Tibial nerve (tissue), 4 donors: ENCODE measurements around the gene MYO5C. TPM values are rescaled to one million over a fixed set of nuclear protein-coding genes. Genes with fewer than 3 reads are reported as not detected.

Source experiments
- DNase-seq, 2 donors: peaks; one replicate each; pipeline ENCODE4 v3.0.0-alpha.2; 2019; ENCODE audit warnings: low spot score in 2 of 2
- H3K27ac ChIP-seq, 4 donors: fragments of 200-600 bp; sonication (generic) in 3 of 4; one replicate each; pipeline ENCODE4 v1.5.1; 2017 to 2019; ENCODE audit warnings: mild to moderate bottlenecking in 1 of 4
- H3K27me3 ChIP-seq, 2 donors: fragments of 200-600 bp; sonication (generic) in 1 of 2; one replicate each; pipeline versions ENCODE4 v1.5.1 to v1.6.0; 2017 to 2019
- H3K36me3 ChIP-seq, 3 donors: fragments of 200-600 bp; sonication (generic); one replicate each; pipeline ENCODE4 v1.5.1; 2018 to 2019
- H3K4me1 ChIP-seq, 4 donors: fragments of 200-600 bp; sonication (generic) in 3 of 4; one replicate each; pipeline ENCODE4 v1.5.1; 2017 to 2019
- H3K4me3 ChIP-seq, 4 donors: fragments of 200-600 bp; sonication (generic) in 3 of 4; one replicate each; pipeline ENCODE4 v1.5.1; 2017 to 2019; ENCODE audit warnings: mild to moderate bottlenecking in 1 of 4, moderate library complexity in 1 of 4
- H3K9me3 ChIP-seq, 4 donors: fragments of 200-600 bp; sonication (generic) in 3 of 4; one replicate each; pipeline ENCODE4 v1.5.1; 2017 to 2019
- EP300 ChIP-seq, 2 donors: sonication (generic); formaldehyde crosslinking; IDR thresholded peaks; one replicate each; pipeline ENCODE4 v1.6.1; 2017; ENCODE audit warnings: antibody characterized with exemption in 2 of 2, mild to moderate bottlenecking in 1 of 2
- POLR2A ChIP-seq, 2 donors: fragments of 450-650 bp; IDR thresholded peaks; one replicate each; pipeline ENCODE4 v1.6.1; 2017; ENCODE audit warnings: antibody characterized with exemption in 2 of 2, mild to moderate bottlenecking in 2 of 2, moderate library complexity in 2 of 2
- WGBS, 2 donors: methylation state at CpG; one replicate each; pipeline ENCODE4 v1.1.5; 2018; 5-methylcytosine and 5-hydroxymethylcytosine counted together
- total RNA-seq, 4 donors: library from RNA; depleted of rRNA; stranded (reverse); fragments of >200 nt; gene quantifications; one replicate each; pipeline ENCODE4 v1.1.0, GENCODE V29; 2016
- TF ChIP-seq, protein P1 (sequence below), 5 experiments: fragments of 200-600 bp in 3 of 5; fragments of 450-650 bp in 2 of 5; sonication (generic) in 3 of 5; IDR thresholded peaks; one replicate each; pipeline ENCODE4 v1.5.1; 2016 to 2019; ENCODE audit warnings: antibody characterized with exemption in 5 of 5, mild to moderate bottlenecking in 3 of 5, moderate library complexity in 2 of 5

MYO5C gene
- total RNA-seq, 4 donors from 2014 or later = 9.8 to 39.3 (median 12.6) TPM

DNA sequence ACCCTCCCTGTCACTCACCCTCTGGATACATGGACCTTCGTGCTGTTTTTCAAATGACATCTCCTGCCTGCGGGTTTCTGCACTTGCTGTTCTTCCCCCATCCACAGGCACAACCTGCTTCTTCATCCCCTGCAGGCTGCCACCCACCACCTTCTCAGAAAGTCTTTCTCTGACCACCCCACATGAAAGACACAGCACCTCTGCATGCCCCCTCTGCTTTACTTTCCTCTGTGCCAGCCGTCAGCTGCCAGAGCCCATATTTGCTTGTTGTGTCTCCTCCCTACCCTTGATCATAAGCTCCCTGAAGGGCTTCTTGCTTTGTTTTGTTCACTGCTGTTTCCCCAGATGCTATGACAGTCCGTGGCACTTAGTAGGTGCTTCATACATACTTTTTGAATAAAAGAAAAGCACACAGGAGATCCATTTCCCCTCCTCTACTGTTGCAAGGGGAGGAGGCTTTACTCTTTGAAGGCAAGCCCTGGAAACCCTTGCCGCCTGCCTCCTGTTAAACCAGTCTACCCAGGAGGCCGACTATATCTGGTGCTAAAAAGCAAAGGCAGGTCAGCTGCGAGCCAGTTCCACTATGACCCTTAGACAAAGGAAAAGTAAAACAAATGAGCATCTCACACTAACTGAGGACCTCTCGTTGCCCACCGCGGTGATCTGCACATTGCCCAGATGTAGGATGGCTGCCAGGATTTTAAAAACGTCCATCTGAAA is 31.9 kb downstream of the MYO5C start:
- no peaks in the 10 kb centered on the region for H3K9me3 ChIP-seq
- H3K4me3 ChIP-seq = no peak overlapping the region
- peaks cover 0 to 21% (median 10%) of the 10 kb centered on the region in 4 donors for H3K4me1 ChIP-seq
- TF ChIP-seq EP300 (IDR thresholded peaks at IDR 0.05) = no peak
- TF ChIP-seq, protein P1, sequence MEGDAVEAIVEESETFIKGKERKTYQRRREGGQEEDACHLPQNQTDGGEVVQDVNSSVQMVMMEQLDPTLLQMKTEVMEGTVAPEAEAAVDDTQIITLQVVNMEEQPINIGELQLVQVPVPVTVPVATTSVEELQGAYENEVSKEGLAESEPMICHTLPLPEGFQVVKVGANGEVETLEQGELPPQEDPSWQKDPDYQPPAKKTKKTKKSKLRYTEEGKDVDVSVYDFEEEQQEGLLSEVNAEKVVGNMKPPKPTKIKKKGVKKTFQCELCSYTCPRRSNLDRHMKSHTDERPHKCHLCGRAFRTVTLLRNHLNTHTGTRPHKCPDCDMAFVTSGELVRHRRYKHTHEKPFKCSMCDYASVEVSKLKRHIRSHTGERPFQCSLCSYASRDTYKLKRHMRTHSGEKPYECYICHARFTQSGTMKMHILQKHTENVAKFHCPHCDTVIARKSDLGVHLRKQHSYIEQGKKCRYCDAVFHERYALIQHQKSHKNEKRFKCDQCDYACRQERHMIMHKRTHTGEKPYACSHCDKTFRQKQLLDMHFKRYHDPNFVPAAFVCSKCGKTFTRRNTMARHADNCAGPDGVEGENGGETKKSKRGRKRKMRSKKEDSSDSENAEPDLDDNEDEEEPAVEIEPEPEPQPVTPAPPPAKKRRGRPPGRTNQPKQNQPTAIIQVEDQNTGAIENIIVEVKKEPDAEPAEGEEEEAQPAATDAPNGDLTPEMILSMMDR (IDR thresholded peaks at IDR 0.05) = no peak
- no peak for TF ChIP-seq POLR2A (IDR thresholded peaks at IDR 0.05)
- no peak for DNase-seq
- no peaks in the 10 kb centered on the region for H3K27me3 ChIP-seq
- H3K27ac ChIP-seq = peak overlapping the region in 1 of 4 donors; percentile 77
- H3K36me3 ChIP-seq = no peaks in the 10 kb centered on the region
- 80 to 85% methylated on average over 11 of the region's 11 CpGs for WGBS, 2 donors

DNA sequence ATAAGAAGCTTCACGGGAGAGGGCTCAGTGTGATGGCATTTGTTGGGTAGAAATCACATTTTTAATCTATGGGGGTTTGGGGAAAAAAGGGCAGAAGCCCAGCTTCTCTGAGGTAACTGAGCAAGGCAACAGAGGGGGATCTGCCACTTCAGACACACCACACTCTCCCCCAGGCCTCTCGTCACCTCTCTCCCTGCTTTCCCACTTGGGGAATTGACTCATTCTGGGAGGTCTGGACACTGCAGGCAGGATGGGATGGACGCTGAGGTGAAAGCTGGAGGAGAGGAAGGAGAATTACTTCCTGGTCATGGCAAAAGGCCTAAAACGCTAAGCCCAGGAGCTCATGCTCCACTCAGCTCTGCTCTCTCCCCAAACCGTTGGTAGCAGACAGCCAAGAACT is 33.2 kb downstream of the MYO5C start:
- H3K9me3 ChIP-seq = no peaks in the 10 kb centered on the region
- peak overlapping the region; percentile 48 to 77 (median 64) for H3K27ac ChIP-seq
- H3K4me1 ChIP-seq = peaks cover 0 to 21% (median 10%) of the 10 kb centered on the region in 4 donors
- no peaks in the 10 kb centered on the region for H3K36me3 ChIP-seq
- 60 to 73% methylated on average over 5 of the region's 5 CpGs for WGBS, 2 donors
- no peaks in the 10 kb centered on the region for H3K27me3 ChIP-seq
- no peak for DNase-seq
- H3K4me3 ChIP-seq = no peak overlapping the region
- no peak for TF ChIP-seq POLR2A (IDR thresholded peaks at IDR 0.05)
- TF ChIP-seq, protein P1 (IDR thresholded peaks at IDR 0.05) = no peak
- no peak for TF ChIP-seq EP300 (IDR thresholded peaks at IDR 0.05)

DNA sequence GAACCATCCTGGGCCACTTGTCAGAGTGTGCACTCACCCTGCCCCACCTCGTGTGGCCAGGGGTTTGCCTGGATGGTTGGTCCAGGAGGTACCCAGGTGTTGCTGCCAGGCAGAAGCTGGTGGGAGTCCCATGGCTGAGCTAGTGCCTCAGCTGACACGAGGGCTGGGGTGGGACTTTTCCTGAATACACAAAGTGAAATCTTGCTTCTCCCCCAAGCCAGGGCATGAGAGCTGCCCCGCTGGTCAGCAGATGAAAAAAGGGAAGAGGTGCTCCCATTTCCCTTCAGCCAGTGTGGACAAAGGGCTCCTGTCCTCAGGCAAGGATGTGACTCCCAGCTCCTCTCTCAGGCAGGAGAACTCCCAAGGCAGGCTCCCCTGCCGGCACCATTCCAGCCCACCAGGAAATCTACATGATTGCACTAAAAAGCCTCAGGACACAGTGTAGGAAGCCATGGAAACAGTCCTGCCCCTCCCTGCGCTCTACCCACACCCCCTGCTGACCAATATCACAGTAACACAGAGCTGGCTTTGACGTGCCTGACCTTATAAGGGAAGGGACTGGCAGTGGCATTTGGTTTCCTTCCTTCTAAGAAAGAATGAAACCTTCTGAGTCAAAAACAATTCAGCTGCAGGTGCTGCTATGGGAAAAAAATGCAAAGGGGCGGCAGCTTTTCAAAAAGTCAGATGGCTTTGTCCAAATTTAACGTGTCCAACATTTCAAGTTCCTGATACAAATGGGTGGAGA is 33.9 kb downstream of the MYO5C start:
- no peaks in the 10 kb centered on the region for H3K27me3 ChIP-seq
- H3K27ac ChIP-seq = peak overlapping the region; percentile 48 to 77 (median 64)
- H3K36me3 ChIP-seq = no peaks in the 10 kb centered on the region
- TF ChIP-seq POLR2A (IDR thresholded peaks at IDR 0.05) (no peak), EP300 (IDR thresholded peaks at IDR 0.05) (peak in 1 of 2 donors; percentile 60)
- TF ChIP-seq, protein P1 (IDR thresholded peaks at IDR 0.05) = peak in 2 of 5 experiments; percentile 25 to 36
- 18 to 24% methylated on average over 7 to 8 of the region's 8 CpGs for WGBS, 2 donors
- H3K4me1 ChIP-seq = peaks cover 0 to 23% (median 10%) of the 10 kb centered on the region in 4 donors
- H3K9me3 ChIP-seq = no peaks in the 10 kb centered on the region
- DNase-seq = peak; percentile 35 to 54
- no peak overlapping the region for H3K4me3 ChIP-seq

DNA sequence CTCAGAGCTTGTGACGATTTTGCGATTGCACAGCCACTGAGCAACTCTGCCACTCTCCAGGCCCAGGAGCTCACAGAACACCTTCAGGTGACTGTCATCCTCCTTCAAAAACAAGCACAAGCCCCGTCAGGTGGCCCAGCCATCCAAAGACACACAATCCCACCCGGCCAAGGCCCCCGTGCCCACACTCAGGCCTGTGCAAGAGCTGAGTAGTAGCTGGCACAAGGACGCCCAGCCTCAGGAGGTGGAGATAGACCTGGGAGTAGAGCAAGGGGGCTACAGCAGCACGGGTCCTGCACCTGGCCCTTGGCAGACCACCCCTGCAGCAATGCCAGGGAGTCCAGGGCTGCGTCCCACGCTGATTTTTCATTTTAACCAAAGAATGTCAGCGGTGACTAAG is 34.6 kb downstream of the MYO5C start:
- no peaks in the 10 kb centered on the region for H3K9me3 ChIP-seq
- peaks cover 0 to 29% (median 10%) of the 10 kb centered on the region in 4 donors for H3K4me1 ChIP-seq
- no peak for TF ChIP-seq POLR2A (IDR thresholded peaks at IDR 0.05)
- TF ChIP-seq, protein P1 (IDR thresholded peaks at IDR 0.05) = no peak
- no peak for TF ChIP-seq EP300 (IDR thresholded peaks at IDR 0.05)
- H3K4me3 ChIP-seq = no peak overlapping the region
- H3K36me3 ChIP-seq = no peaks in the 10 kb centered on the region
- no peaks in the 10 kb centered on the region for H3K27me3 ChIP-seq
- DNase-seq = no peak
- H3K27ac ChIP-seq = peak overlapping the region in 3 of 4 donors; percentile 64 to 77 (median 65)
- 92 to 96% methylated on average over 8 to 10 of the region's 10 CpGs for WGBS, 2 donors

DNA sequence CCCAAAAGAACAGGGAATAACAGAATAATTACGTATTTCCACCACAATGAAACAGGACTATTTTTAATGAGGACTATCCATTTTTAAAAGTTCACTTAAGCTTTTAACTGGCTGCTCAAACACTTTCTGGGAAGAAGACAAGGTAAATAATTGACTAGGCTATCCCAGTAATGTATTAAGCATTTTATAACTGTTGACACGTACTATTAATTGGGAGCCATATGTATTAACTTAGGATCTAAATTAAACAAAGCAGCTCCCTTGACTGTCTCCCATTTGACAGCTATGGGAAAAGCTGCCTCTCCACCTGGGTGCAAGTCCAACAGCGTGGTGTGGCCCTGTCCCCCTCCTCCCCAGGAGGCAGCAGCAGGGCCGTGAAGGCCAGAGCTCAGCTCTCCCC is 36.1 kb downstream of the MYO5C start:
- Histone ChIP-seq H3K4me1 (peaks cover 0 to 29% (median 10%) of the 10 kb centered on the region in 4 donors), H3K27ac (no peak overlapping the region), H3K27me3 (no peaks in the 10 kb centered on the region), H3K4me3 (no peak overlapping the region), H3K9me3 (no peaks in the 10 kb centered on the region), H3K36me3 (no peaks in the 10 kb centered on the region)
- no peak for DNase-seq
- TF ChIP-seq POLR2A (IDR thresholded peaks at IDR 0.05) (no peak), EP300 (IDR thresholded peaks at IDR 0.05) (no peak)
- TF ChIP-seq, protein P1 (IDR thresholded peaks at IDR 0.05) = no peak
- 78 to 96% methylated on average over 4 of the region's 4 CpGs for WGBS, 2 donors
